AG04449 (cell line): ENCODE results near the gene TSEN34.
"Not testable (repeated sequence)": the region's sequence is repeated elsewhere in the genome, so short reads cannot be mapped to it uniquely, and the experiment has no call there.

Experiments used
- CTCF ChIA-PET: fragments of 350-600 bp; formaldehyde crosslinking; extraction: SDS; loops from one replicate; lab custom pipeline; 2021; ENCODE audit warnings: antibody characterized with exemption; lab: Yijun Ruan, JAX
- POLR2A ChIA-PET: fragments of 400-600, 350-600 bp; formaldehyde crosslinking; extraction: SDS; loops from one replicate; lab custom pipeline; 2020; ENCODE audit warnings: antibody characterized with exemption, inconsistent platforms; lab: Yijun Ruan, JAX
- DNase-seq: peaks from one replicate; pipeline ENCODE4 v3.0.0-alpha.2; 2010; ENCODE audit warnings: low read depth, low spot score
- H3K4me3 ChIP-seq: 2 replicates; pipeline ENCODE4 v1.5.1; 2011; ENCODE audit warnings: low read depth, mild to moderate bottlenecking, control low read depth, low read length
- CTCF ChIP-seq: IDR thresholded peaks from one replicate; pipeline ENCODE4 v1.5.1; 2011; ENCODE audit warnings: mild to moderate bottlenecking, moderate library complexity, low read length, control low read depth, inconsistent platforms; ENCODE audit not compliant: insufficient read depth; ENCODE audit errors: missing control alignments

The TSEN34 gene

GRCh38 chr19:54209811-54210494, 18.8 kb downstream of the TSEN34 start:
- CTCF ChIA-PET: interaction anchor here (0.7 to 1.5 kb wide), 5 partner anchors 8 to 40 kb away, joined by 3 read pairs; no protein-coding TSS in a partner anchor
- no peak for TF ChIP-seq CTCF
- no peak overlapping the region for H3K4me3 ChIP-seq
- POLR2A ChIA-PET: interaction anchor here (1.0 to 3.7 kb wide), 4 partner anchors 9 to 50 kb away, joined by 3 to 23 read pairs (median 4); partner anchors contain the start of genes LENG1, MBOAT7, RPS9 and TSEN34
- peak; percentile 87 for DNase-seq

GRCh38 chr19:54211235-54211634, 20.1 kb downstream of the TSEN34 start:
- POLR2A ChIA-PET: interaction anchor here (3.7 kb wide), 1 partner anchor 10 kb away, joined by 23 read pairs; the partner anchor contains the start of gene RPS9
- no peak overlapping the region for H3K4me3 ChIP-seq
- CTCF ChIA-PET: interaction anchor here (1.1 to 1.5 kb wide), 2 partner anchors 20 to 43 kb away, joined by 3 read pairs; no protein-coding TSS in a partner anchor
- DNase-seq: no peak
- no peak for TF ChIP-seq CTCF

DNA sequence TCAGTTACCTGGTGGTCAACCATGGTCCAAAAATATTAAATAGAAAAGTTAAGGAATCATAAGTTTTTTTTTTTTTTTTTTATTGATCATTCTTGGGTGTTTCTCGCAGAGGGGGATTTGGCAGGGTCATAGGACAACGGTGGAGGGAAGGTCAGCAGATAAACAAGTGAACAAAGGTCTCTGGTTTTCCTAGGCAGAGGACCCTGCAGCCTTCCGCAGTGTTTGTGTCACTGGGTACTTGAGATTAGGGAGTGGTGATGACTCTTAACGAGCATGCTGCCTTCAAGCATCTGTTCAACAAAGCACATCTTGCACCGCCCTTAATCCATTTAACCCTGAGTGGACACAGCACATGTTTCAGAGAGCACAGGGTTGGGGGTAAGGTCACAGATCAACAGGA, 23.1 kb downstream of the TSEN34 start:
- H3K4me3 ChIP-seq, CTCF ChIA-PET, POLR2A ChIA-PET, DNase-seq: not testable (repeated sequence)

DNA sequence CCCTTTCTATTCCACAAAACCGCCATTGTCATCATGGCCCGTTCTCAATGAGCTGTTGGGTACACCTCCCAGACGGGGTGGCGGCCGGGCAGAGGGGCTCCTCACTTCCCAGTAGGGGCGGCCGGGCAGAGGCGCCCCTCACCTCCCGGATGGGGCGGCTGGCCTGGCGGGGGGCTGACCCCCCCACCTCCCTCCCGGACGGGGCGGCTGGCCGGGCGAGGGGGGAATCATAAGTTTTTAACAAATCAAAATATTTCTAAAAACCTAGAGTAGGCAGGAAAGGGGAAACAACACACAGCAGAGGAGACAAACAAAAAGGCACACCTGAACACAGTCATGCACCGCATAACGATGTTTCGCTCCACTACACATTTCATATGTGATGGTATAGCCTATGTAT, 23.6 kb downstream of the TSEN34 start:
- POLR2A ChIA-PET, DNase-seq, H3K4me3 ChIP-seq, CTCF ChIA-PET: not testable (repeated sequence)

DNA sequence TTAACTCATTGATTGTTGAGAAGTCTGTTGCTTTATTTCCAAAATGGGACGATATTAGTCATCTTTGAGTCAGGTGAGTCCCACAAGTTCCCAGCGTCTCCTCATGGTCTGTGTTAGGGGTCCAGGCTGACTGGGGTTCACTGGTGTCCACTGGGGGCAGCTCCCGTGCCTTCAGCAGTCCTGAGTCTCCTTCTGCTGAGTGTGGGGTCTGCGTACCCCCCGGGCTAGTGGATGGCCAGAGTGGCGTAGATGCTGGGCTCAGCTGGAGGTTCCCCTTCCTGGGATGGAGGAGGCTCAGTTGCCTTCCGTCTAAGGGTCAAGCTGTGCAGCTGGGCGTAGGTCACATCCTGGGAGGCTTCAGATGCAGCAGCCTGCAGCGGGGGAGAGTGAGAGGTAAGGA, 25.8 kb downstream of the TSEN34 start:
- no peak overlapping the region for H3K4me3 ChIP-seq
- no peak for DNase-seq
- TF ChIP-seq CTCF: no peak
- ChIA-PET CTCF (interaction anchor here (0.6 kb wide), 1 partner anchor 115 kb away, joined by 3 read pairs; no protein-coding TSS in a partner anchor), POLR2A (no interaction called here)

- POLR2A ChIA-PET, H3K4me3 ChIP-seq, DNase-seq: not testable (repeated sequence)
- CTCF ChIA-PET: interaction anchor here (0.6 kb wide), 1 partner anchor 116 kb away, joined by 3 read pairs; no protein-coding TSS in a partner anchor
These were observed 26.6 kb downstream of the TSEN34 start for GRCh38 chr19:54217517-54218247.

DNA sequence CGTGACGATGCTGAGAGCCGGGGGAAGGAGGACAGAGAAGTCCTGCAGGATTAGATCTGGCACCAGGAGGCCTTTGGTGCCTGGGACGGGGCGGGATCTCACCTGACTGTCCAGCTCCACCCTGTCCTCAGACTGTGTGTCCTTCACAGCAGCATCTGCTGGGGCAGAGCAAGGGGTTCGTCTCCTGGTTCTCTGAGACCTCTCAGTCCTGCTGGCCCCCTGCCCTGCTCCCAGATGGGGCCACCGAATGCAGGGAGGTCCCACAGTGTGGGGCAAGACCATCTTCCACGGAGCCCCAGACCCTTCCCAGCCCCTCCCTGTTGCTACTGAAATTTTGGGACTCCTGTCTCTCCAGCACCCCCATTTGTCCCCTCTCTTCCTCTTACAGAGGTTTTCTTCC, 27.2 kb downstream of the TSEN34 start:
- ChIA-PET CTCF (no interaction called here), POLR2A (no interaction called here)
- no peak for DNase-seq
- TF ChIP-seq CTCF: no peak
- H3K4me3 ChIP-seq: no peak overlapping the region
